Measurements from ENCODE around the gene AGPAT2.

GRCh38 chr9:136660971-136661550, 26.2 kb downstream of the AGPAT2 start:
- TF ChIP-seq REST (tag by site-specific recombination; IDR thresholded peaks at IDR 0.05) (no peak), CTCF (tag by site-specific recombination; IDR thresholded peaks at IDR 0.05) (no peak), ZNF585B (tag by site-specific recombination; IDR thresholded peaks at IDR 0.05) (no peak), ZBTB21 (tag by site-specific recombination; IDR thresholded peaks at IDR 0.05) (no peak)
